DND-41 (cell line): Measurements from ENCODE around the gene GPR176.

Experiments
- EZH2 ChIP-seq: IDR thresholded peaks from 3 replicates; pipeline ENCODE4 v1.6.1; 2012; ENCODE audit warnings: borderline replicate concordance, low read depth, mild to moderate bottlenecking, moderate library complexity, low read length, inconsistent platforms; ENCODE audit not compliant: severe bottlenecking
- TF ChIP-seq, protein P1 (sequence below): IDR thresholded peaks from 2 replicates; pipeline ENCODE4 v1.5.1; 2012; ENCODE audit warnings: borderline replicate concordance, low read length, moderate library complexity, mild to moderate bottlenecking; ENCODE audit not compliant: poor library complexity, severe bottlenecking; ENCODE audit errors: extremely low read depth

DNA sequence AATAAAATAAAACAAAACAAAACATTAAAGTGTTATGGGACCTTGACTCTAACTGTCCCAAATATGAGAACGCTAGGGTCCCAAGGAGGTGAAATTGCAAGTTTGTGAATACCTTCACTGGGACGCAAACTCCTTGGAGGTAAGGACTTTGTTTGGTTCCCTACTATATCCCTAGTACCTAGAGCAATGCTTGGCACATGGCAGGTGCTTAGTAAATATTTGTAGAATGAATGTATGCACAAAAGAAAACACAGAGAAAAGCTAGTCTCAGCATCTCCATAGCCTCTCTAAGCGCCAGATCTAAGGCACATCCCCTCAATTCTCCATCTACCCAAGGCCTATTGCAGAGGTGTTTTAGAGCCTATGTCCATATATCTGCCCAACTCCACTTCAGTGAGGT lies 30.5 kb downstream of the GPR176 start:
- TF ChIP-seq, protein P1, sequence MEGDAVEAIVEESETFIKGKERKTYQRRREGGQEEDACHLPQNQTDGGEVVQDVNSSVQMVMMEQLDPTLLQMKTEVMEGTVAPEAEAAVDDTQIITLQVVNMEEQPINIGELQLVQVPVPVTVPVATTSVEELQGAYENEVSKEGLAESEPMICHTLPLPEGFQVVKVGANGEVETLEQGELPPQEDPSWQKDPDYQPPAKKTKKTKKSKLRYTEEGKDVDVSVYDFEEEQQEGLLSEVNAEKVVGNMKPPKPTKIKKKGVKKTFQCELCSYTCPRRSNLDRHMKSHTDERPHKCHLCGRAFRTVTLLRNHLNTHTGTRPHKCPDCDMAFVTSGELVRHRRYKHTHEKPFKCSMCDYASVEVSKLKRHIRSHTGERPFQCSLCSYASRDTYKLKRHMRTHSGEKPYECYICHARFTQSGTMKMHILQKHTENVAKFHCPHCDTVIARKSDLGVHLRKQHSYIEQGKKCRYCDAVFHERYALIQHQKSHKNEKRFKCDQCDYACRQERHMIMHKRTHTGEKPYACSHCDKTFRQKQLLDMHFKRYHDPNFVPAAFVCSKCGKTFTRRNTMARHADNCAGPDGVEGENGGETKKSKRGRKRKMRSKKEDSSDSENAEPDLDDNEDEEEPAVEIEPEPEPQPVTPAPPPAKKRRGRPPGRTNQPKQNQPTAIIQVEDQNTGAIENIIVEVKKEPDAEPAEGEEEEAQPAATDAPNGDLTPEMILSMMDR: no peak
- no peak for TF ChIP-seq EZH2
